NCI-H1092 treated with DMSO at 0.1 percent for 48 hours (cell line): Measurements from ENCODE around the gene LRRC3C.

ENCODE experiments used
- DNase-seq: peaks from one replicate; lab custom pipeline; 2025; lab: John Stamatoyannopoulos, UW

LRRC3C gene

GRCh38 chr17:39950871-39951348 is 23.4 kb downstream of the LRRC3C start:
- DNase-seq: no peak

DNA sequence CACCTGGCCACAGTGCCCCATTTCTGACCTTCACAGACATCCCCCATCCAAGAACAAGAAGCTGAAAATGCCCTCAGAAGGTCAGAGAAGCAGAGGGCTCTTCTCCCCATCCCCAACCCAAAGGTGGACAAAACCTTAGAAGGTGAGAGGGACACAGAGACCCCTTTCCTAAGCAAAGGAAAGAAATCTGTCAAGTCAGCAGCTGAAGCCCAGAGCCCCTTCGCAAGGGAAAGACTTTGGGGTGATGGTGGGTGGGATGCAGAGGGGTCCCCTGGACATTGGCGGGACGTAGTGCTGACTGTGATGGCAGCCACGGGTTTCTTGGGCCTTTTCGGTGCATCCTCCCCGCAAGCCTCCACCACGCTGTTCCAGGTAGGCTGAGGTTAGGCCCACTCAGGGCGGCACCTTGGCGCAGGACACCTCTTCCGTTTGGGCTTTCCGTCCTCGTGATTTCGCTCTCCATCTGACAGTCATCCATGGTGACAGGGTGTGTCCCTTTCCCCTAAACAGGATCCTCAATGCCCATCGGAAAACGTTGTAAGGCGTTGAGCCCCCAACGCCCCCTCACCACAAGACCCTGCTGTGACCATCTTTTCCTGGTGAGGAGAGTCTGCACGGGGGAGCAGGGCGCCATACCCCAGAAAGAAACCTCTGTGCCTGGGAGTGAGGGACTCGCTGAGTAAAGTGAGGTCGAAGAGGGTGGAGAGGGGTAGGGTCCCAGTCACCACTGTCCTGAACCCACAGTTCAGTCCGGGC is 24.6 kb downstream of the LRRC3C start:
- DNase-seq: no peak

DNA sequence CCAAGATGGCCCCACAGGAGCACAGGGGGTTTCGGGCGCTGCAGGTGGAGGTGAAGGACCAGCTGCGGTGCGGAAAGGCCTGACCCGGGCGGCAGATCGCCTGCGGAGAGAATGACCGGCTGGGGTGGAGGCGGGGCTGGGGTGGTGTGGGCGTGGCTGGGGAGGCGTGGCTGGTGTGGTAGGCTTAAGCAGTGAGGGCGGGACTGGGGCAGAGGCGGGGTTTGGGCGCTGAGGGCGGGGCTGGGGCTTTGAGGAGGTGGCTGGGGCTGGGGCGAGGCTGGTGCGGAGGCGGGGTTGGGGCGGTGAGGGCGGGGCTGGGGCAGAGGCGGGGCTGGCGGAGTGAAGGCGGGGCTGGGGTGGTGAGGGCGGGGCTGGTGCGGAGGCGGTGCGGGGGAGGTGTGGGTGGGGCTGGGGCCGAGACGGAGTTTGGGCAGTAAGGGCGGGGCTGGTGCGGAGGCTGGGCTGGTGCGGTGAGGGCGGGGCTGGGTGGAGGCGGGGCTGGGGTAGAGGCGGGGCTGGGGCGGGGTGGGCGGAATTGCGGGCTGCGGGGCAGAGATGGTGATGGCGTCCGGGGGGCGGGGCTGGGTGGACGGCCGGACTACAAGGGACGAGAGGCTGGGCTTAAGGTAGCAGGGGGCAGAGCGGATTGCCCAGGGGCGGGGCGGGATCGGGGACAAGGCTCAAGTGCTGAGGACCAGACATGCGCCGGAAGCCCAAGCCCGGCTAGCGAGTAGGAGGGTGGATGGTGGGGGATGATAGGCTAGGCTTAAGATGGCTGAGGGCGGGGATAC is 25.3 kb downstream of the LRRC3C start:
- DNase-seq: peak; percentile 85

DNA sequence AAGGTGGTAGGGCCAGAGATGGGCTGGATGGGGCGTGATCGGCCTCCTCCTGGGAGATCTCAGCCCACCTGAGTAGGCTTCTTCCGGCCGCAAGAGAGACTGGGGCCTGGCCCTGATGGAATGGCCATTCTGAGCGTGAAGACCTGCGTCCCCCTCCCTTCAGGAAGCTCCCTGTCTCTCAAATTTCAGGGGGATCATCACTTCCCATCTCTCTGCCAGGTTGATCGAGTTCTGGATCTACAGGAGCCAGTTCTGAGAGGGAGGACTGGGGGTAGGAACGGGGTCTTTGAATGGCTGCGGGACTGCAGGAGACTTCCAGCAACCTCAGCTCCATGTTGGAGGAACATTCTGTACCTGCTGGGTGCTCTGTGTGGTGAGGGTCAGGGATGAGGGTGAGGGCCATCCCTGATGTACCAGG is 25.9 kb downstream of the LRRC3C start:
- DNase-seq: no peak

DNA sequence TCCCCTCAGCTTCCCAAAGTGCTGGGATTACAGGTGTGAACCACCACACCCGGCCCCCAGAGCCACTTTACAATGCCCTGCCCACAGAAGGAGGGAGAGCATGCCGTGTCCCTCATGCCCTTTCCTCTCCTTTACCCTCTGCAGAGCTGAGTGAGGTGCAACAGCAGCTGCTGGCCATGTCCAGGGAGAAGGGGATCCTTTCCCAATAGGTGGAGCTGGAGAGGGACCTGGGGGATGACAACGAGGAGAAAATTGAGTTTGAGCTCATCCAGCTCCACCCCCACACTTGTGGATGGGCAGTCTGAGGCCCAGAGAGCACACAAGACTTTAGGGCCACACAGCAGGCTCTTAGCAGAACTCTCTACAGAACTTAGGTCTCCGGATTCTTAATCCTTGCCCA is 27.3 kb downstream of the LRRC3C start:
- no peak for DNase-seq

DNA sequence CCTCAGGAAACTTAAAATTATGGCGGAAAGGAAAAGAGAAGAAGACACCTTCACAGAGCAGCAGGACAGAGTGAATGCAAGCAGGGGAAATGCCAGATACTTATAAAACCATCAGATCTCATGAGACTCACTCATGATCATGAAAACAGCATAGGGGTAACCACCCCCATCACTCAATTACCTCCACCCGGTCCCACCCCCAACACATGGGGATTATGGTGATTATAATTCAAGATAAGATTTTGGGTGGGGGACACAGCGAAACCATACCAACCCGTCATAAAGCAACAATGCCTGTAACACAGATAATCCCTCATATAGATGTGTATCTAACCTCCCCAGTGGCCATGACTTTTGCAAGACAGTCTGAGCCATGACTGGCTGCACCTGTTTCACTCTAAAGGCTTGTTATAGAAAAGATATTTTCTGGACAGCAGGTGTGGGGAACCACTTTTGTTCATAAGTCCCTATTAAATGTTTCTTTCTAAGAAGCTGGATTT is 28.2 kb downstream of the LRRC3C start:
- DNase-seq: no peak

DNA sequence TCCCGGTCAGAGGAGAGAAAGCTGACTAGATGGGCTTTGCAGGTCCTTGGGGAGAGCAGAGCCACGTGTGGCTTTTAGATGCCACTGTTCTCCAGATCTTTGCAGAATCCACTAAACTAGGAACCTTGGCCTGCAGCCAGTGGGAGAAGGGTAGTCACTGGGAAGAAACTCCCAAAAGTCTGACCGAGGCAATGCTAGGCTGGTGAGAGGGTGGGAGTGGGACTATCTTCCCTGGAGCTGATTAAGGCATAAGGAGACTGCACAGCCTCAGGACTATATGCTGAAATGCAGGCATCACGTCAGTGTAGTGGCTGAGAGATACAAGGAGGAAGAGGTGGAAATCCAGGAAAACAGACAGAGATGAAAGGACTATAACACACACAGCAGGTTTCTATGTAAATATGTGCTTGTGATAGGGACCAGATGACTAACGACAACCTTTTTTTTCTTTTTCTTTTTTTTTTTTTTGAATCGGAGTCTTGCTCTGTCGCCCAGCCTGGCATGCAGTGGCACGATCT is 33.1 kb downstream of the LRRC3C start:
- DNase-seq: no peak

DNA sequence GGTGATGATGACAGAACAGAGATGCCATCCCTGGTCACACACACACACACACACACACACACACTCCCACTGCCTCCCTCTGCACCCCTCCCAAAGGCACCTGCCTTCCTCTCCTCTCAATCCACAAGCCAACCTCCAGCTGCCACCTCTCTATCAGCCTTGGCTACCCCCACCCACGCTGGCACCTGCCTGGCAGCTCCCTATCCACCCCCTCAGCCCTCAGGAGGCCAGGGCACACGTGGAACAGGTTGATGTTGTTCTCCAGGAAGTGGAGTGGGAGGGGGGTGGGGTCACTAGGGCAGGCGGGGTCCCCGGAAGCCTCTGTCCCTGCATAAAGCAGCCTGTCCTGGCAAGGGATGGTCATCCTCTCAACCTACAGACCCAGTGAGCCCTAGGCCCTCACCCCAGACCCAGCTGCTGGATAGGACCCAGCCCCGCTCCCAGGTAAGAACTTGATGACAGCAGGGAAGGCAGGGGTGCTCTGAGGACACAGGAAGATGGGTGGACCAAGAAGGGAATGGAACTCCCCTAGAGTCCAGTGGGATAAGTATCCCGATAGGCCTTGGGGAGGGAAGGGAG is 35.2 kb downstream of the LRRC3C start, which contains the start of gene GSDMA:
Gene GSDMA, plus strand, starts transcription at position 363 of the 579 bp plus-strand sequence. CDS start 2,684 bp downstream, outside the sequence.
- no peak for DNase-seq

GRCh38 chr17:39963829-39964228 is 36.3 kb downstream of the LRRC3C start:
- DNase-seq: no peak

DNA sequence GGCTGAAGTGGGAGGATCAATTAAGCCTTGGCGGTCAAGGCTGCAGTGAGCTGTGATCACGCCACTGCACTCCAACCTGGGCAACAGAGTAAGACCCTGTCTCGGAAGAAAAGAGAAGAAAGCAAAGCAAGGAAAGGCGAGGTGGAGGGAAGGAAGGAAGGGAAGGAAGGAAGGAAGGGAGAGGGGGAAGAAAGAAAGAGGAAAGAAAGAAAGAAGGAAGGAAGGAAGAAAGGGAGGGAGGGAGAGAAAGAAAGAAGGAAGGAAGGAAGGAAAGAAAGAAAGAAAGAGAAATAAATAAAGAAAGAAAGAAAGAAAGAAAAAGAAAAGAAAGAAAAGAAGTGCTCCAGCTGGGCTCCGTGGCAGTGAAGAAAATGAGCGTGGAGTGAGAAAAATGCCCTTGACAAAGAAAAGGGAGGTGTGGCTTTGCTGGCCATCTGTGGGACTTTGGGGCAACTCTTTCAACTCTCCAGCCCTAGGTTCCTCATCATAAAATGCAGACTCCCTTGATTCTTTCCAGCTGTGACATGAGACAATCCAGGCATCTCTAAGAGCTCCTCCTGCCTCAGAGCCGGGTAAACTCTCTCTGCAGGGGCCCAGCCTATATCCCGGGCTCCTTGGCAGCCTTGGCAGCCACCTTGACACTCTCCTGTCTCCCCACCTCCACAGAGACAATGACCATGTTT is 37.6 kb downstream of the LRRC3C start:
- no peak for DNase-seq

DNA sequence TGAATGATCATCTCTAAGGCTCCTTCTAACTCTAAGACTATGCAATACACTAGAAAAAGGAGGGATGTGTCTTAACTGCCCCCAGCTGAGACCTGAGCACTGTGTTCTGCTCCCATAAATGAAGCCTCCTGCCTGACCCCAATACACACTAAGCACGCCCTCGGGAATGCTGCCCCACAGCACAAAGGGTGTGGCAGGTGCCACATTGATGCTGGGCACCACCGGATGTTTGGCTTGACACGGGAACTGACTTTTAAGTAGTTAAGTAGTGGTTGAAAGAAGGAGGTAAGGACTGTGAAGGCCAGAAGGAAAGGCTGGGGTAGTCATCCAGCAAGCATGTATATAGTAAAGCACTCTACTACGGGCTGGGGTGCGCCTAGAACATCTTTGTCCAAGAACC is 39.2 kb downstream of the LRRC3C start:
- DNase-seq: no peak

DNA sequence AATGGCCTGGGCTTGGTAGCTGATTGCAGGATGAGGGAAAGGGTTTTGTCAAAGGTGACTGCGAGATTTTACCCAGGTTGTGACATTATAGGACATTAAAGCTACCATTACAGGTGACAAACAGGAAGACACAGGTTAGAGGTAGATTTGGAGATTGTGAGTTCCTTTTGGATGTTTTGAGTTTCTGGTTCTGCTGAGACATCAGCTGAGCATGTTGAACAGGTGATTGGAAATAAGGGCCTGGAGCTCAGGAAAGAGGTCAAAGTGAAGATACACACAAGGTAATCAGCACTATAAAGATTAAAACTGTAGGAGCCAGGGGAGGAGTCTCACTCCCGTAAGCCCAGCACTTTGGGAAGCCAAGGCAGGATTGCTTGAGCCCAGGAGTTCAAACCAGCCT is 41.2 kb downstream of the LRRC3C start:
- no peak for DNase-seq

DNA sequence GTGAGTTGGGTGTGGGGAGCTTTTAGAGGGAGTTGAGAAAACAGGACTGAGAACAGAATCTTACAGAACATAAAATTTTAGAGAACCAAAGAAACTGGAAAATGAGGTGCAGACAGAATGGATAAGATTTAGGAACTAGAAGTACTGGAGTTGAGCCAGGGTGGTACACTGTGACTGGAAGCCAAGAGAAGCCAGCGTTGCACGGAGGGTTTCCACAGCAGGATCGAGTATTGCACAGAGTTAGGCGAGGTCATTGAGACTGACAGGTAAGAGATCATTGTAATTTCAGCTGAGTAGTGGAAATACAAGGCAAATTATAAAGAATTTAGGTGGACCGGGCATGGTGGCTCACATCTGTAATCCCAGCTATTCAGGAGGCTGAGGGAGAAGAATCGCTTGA is 41.8 kb downstream of the LRRC3C start:
- no peak for DNase-seq

DNA sequence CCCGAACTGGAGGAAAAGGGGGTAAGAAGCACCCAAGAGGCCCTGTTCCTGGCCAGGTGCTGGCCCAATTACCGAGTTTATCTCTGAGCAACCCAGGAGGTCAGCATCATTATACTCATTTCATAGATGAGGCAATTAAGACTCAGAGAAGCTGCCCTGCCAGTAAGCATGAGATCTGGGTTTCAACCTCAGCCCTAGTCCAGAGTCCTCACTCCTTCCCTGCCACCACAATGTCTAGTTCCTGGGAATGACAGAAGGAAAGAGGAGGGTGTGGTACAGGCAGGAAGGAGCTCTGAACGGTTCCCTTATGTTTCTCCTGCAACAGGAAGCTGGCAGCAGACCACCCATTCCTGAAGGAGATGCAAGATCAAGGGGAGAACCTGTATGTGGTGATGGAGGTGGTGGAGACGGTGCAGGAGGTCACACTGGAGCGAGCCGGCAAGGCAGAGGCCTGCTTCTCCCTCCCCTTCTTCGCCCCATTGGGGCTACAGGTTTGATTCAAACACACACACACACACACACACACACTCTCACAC is 42.7 kb downstream of the LRRC3C start:
- DNase-seq: no peak

- no peak for DNase-seq
These were observed 43.6 kb downstream of the LRRC3C start for GRCh38 chr17:39971076-39971603.

DNA sequence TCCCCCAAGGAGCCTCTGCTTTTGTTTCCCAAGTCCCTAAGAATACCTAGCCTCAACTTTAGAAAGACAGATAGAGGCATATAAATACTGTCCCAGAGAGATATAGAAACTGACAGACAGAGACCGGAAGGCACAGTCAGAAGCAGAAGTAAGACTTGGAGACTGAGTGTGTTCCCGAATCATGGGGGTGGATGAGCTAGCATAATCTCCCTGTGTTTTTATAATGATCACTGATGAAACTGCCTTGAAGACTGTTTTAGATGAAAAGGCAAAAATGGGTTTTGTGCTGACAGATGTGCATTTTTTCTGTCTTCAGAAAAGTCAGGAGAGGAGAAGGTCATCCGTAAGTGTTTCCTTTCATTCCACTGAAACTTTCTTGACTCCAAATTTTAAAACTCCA is 44.7 kb downstream of the LRRC3C start:
- DNase-seq: no peak

GRCh38 chr17:39973496-39973895 is 46.0 kb downstream of the LRRC3C start:
- DNase-seq: no peak

GRCh38 chr17:39974433-39974832 is 46.9 kb downstream of the LRRC3C start:
- DNase-seq: no peak

- no peak for DNase-seq
These were observed 48.3 kb downstream of the LRRC3C start for GRCh38 chr17:39975801-39976200.

DNA sequence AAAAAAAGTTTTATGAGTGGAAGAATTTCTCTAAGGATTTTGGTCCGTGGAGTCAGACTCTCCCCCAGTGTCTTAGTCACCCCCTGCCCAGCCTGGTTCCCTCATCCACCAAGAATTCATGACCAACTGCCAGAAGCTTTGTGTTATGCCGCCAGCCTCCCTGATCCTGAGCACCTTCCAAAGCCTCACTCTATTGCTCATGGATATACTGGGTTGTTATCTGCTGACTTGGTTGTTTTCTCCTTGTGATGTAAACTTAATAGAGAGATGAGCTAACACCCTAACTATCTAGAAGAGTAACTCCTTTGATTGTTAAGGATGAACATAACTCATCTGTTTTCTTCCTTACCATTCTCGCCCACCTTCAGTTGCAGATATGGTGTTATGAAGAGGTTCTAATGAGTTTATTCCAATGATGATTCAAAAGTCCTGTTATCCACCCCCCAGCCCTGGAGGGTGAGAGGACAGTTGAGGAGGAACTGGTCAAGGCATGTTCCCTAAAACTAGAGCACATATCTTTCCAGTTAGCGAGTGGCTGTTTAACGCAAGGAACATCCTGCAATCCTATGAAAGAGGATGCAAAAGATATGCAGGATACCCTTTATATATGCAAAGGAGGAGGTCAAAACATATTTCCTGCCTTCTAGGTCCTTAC is 51.6 kb downstream of the LRRC3C start:
- DNase-seq: no peak

DNA sequence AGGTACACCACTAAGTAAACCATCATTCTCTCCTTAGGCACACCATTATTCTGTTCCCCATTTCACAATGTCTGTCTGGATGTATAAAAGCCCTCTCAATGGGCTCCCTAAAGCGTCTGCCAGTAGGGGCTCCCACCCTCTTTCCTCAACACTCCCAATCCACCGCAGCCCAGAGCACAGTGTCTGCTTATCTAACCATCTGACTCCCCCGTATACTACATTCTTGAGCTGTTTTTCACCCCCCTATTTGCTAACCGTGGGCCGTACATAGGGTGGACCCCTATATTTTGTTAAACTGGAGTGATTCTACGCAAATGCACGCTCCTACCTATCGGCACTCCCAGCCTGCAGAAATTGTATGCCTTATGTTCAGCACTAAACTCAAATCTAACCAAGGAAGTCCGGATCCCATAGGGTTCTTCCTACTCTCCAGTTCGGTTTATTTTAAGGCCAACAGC is 52.4 kb downstream of the LRRC3C start:
- peak; percentile 60 for DNase-seq
